Epithelial cell of prostate (primary cell): ENCODE measurements around the gene MLIP.
"Not testable (repeated sequence)": the region's sequence is repeated elsewhere in the genome, so short reads cannot be mapped to it uniquely, and the experiment has no call there.

Experiments
- DNase-seq: peaks from one replicate; pipeline ENCODE4 v3.0.0-alpha.2; 2011; ENCODE audit warnings: low read depth, low spot score
- H3K27ac ChIP-seq: fragments of 450-650 bp; 2 replicates; pipeline ENCODE4 v1.5.1; 2017; ENCODE audit warnings: mild to moderate bottlenecking

MLIP gene

DNA sequence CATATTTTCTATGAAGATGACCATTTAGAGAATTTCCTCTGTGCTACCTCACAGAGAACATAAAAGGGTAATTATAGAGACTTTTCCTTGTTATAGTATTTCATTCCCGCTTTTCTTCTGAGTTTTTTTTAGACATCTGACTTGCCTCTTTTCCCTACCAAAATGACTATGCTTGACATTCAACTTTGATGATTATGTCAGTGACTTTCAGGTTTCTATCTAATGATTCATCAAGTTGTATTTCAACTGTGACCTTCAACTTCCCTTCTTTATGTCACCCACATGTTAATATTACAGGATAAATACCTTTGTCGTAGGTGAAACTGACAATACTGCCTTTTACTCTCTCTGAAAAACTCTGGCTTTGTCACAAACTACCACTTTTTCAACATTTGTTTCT lies 95.3 kb downstream of the MLIP start:
- no peak overlapping the region for H3K27ac ChIP-seq
- DNase-seq = no peak

DNA sequence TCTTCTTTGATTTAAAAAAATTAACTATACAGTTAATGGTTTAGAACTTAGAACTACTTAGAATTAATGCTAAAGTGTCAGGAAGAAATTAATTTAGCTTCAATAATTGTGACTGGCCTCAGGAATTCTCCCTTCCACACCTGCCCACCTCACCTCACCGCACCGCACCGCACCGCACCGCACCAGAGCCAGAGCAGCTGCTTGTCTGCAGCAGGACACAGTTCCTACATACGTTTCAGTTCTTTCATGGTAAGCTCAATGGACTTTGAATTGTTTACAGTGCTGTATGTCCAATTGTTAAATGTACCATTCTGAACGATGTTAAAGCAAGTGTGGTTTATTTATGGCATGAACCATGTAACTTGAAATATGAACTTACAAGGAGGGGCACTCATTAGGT lies 98.7 kb downstream of the MLIP start:
- H3K27ac ChIP-seq, DNase-seq: not testable (repeated sequence)

- DNase-seq = no peak
- H3K27ac ChIP-seq = no peak overlapping the region
Observed at GRCh38 chr6:54214286-54214685, 103.0 kb downstream of the MLIP start.

GRCh38 chr6:54216336-54216735 lies 105.1 kb downstream of the MLIP start:
- DNase-seq = no peak
- H3K27ac ChIP-seq = no peak overlapping the region

DNA sequence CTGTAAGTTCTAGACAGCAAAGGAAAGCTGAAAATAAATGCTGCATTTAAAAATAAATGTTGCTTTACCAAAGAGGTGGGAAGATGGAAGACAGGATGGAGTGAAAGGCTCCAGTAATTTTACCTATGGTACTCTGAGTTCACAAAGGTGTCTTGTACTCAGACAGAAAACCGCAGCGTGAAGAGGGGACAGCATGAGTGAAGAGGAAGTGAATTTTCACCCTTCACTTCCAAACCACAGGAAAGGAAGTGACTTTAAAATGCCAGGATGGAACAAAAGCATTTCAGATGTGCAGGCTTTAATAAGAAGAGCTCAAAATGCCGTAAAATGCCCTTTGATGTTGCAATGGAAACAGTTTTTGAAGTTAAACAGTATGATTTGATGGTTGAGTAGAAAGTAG lies 105.8 kb downstream of the MLIP start:
- DNase-seq = no peak

GRCh38 chr6:54222217-54222616 lies 111.0 kb downstream of the MLIP start:
- no peak for DNase-seq
- H3K27ac ChIP-seq = no peak overlapping the region

More for the DNA sequence above, 105.8 kb downstream of the MLIP start:
- H3K27ac ChIP-seq = no peak overlapping the region

- no peak for DNase-seq
- H3K27ac ChIP-seq = no peak overlapping the region
Observed at GRCh38 chr6:54232703-54233102, 121.5 kb downstream of the MLIP start.

DNA sequence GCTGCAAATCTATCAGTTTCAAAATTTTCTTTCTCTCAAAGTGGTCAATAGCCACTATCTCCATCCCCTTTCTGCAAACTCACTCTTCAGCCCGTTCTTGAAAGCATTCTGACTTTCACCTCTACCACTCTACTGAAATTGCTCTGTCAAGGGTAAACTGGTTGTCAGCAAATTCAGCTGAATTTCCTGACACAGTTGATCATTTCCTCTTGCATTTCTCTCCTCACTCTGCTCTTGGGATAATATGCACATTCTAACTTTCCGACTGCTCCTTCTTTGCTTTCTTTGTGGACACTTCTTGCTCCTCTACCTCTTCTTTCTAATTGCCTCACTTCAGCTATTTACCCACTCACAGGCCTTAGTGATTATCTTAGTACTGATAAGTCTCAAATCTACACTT lies 123.3 kb downstream of the MLIP start:
- no peak for DNase-seq
- no peak overlapping the region for H3K27ac ChIP-seq

DNA sequence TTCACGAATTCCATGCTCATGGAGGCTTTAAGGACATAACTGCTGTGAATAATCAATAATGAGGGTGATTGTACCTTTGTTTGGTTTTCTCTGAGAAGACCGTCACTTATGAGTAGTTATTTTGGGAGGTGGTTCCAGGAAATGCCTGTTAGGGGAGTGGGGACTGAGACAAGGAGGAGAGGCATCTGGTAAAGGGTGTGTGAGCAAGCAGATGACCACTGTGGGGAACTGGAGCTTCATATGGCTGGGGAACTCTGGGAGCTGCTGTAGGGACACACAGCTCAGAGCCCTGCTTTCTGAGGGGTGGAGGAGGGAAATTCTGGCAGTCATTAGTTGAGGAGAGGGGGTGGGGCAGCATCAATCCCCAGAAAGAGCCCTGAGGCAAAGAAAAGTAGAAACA lies 125.7 kb downstream of the MLIP start:
- no peak for DNase-seq
- no peak overlapping the region for H3K27ac ChIP-seq

DNA sequence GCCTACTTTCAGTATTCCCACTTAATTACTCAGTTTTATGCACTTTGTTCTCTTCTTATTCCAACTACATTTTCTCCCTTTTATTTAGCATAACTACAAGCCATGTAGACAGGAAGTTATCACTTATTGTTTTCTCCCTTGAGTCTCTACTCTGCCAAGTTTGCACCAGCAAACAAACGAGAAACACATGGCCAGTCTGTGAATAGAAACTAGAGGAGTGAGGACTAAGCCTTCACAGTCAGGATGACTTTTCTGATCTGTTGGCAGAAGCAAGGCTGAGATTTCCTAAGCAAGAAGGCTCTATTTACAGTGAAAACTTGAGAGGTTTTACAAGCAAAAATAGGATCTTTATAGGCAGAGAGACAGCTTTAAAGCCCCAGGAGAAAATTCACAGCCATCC lies 127.2 kb downstream of the MLIP start:
- no peak for DNase-seq

GRCh38 chr6:54243699-54244098 lies 132.5 kb downstream of the MLIP start:
- no peak for DNase-seq
- H3K27ac ChIP-seq = no peak overlapping the region

More for the DNA sequence above, 127.2 kb downstream of the MLIP start:
- no peak overlapping the region for H3K27ac ChIP-seq

- no peak for DNase-seq
- no peak overlapping the region for H3K27ac ChIP-seq
Observed at GRCh38 chr6:54244430-54244829, 133.2 kb downstream of the MLIP start.

DNA sequence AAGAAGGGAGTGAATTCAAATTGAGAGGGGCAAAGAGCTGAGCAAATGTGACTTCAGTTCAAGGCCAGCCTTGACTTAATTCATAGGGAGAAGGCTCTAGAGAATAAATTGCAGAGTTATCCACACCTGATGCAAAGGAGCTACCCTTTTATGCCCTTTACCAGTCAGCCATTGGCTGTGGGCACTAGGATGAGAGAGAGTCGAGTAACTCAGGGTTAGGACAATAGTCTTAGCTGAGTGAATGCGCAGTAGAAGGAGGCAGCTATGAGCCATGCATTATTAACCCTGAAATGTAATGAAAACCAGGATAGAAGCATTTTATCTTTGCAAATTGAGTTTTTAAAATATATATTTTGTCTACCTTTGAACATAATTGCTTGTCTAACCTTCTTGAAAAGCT lies 134.0 kb downstream of the MLIP start:
- no peak overlapping the region for H3K27ac ChIP-seq
- no peak for DNase-seq

- no peak for DNase-seq
- H3K27ac ChIP-seq = no peak overlapping the region
Observed at GRCh38 chr6:54248319-54248718, 137.1 kb downstream of the MLIP start.

DNA sequence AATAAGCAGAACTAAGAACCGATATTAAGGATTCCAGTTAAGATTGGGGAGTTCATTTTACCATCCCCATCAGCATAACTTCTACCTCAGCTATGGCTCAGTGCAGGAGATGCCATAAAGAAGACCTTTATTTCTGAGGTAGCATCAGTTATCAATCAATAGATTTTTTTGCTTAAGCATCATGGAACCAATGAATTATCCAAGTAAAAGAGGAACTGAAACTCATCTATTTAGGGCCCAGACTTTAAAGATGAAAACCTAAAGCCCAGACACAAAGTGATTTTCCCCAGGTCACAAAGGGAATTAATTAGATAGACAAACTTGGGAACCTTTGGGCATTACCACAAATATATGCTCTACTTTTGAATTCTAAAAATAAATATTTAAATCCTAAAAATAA lies 137.8 kb downstream of the MLIP start:
- no peak for DNase-seq
- H3K27ac ChIP-seq = no peak overlapping the region

GRCh38 chr6:54249812-54250211 lies 138.6 kb downstream of the MLIP start:
- not testable (repeated sequence) for H3K27ac ChIP-seq, DNase-seq

- DNase-seq = no peak
- no peak overlapping the region for H3K27ac ChIP-seq
Observed at GRCh38 chr6:54252496-54252895, 141.3 kb downstream of the MLIP start.

- no peak overlapping the region for H3K27ac ChIP-seq
- no peak for DNase-seq
Observed at GRCh38 chr6:54252916-54253315, 141.7 kb downstream of the MLIP start.

GRCh38 chr6:54254886-54255285 lies 143.6 kb downstream of the MLIP start:
- no peak for DNase-seq
- H3K27ac ChIP-seq = no peak overlapping the region

DNA sequence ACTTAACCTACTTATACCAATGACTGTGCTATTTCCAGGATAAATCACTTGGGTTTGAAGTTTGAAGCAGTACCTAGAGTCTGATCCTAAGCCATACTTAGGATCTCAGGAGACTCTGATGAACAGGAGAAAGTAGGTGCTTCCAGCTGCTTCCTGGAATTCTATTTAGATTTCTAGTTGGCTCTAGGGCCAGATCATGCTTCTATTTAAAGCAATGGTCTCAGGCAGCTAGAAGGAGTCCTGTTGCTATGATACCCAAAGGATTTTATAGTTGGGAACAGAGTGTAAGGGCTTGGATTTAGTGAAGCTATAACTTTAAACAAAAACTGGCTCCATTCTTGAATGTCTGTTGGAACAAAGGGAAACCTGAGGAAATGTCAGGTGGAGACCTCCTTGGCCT lies 144.6 kb downstream of the MLIP start:
- no peak for DNase-seq

DNA sequence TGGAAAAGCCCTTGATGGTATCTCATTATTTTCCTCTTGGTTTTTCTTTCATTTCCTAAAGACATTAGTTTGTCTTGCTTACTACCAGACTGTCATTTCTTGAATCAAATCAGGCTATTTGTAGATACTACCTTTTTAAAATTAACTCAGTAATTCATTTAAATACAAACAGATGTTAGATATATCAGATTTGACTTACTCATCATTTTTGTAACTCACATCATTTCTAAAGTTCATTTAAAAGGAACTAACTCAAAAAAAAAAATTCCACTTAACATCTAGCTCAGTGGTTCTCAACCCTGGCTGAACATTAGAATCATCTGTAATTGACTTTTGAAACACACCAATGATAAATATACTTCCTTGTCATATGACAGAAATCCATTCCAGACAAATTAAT lies 148.8 kb downstream of the MLIP start:
- DNase-seq = no peak
- H3K27ac ChIP-seq = no peak overlapping the region

More for the DNA sequence above, 144.6 kb downstream of the MLIP start:
- no peak overlapping the region for H3K27ac ChIP-seq

GRCh38 chr6:54262499-54262898 lies 151.3 kb downstream of the MLIP start:
- no peak for DNase-seq
- no peak overlapping the region for H3K27ac ChIP-seq

- no peak overlapping the region for H3K27ac ChIP-seq
- DNase-seq = no peak
Observed at GRCh38 chr6:54262971-54263370, 151.7 kb downstream of the MLIP start.
